ENCODE results near the gene SRP9. TPM values are rescaled to one million over a fixed set of nuclear protein-coding genes. Genes with fewer than 3 reads are reported as not detected.
"Not testable (repeated sequence)": the region's sequence is repeated elsewhere in the genome, so short reads cannot be mapped to it uniquely, and the experiment has no call there.

SRP9 gene
- total RNA-seq, 1 donor from 2014 or later: 143 TPM

DNA sequence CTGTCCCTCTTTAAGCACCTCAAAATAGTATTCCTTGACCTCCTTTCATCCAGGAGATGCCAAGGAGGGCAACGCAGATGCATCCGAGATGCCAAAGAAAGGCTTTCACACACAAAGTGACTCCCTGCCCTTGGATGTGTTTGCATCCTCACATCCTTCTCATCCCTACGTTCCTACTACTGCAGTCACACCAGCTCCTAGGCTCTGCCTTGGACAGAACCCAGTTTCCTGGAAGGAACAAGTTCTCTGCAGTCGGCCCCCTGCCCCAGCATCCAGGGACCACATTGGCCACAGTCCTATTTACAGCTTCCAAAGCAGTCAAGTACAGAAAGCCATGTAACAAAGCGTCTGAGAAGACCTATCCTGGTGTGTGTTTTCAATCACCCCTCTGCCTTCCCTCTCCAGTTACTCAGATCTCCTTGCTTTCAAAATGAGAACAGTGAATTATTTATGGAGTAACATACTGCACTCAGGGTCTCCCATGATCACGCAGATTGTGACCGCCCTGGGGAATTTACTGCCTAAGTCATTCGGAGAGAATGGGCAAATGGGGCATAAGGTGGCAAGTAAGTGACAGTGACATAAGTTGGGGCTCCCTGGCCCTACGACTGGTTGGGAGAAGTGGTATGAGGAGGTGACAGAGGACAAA lies 21.8 kb upstream of the SRP9 start:
- Mint-ChIP-seq H3K27ac (no peak overlapping the region), H3K4me1 (no peaks in the 10 kb centered on the region), H3K36me3 (ENCODE audit: low read depth) (no peaks in the 10 kb centered on the region), H3K27me3 (no peaks in the 10 kb centered on the region), H3K4me3 (no peak overlapping the region), H3K9me3 (no peaks in the 10 kb centered on the region)
- DNase-seq: no peak
- POLR2A ChIA-PET: no interaction called here
- intact Hi-C loops (cut with micrococcal nuclease): no loop called here
- CTCF ChIA-PET: no interaction called here
- no peak for ATAC-seq (ENCODE audit: low read depth)
- no peak for TF ChIP-seq CTCF (IDR thresholded peaks at IDR 0.05)

- Mint-ChIP-seq H3K27ac (no peak overlapping the region), H3K36me3 (ENCODE audit: low read depth) (no peaks in the 10 kb centered on the region), H3K4me3 (no peak overlapping the region), H3K9me3 (no peaks in the 10 kb centered on the region), H3K27me3 (no peaks in the 10 kb centered on the region), H3K4me1 (no peaks in the 10 kb centered on the region)
- no peak for ATAC-seq (ENCODE audit: low read depth)
- CTCF ChIA-PET: no interaction called here
- no peak for TF ChIP-seq CTCF (IDR thresholded peaks at IDR 0.05)
- no peak for DNase-seq
- intact Hi-C loops (cut with micrococcal nuclease): no loop called here
- POLR2A ChIA-PET: no interaction called here
Measured at GRCh38 chr1:225757927-225758656, 19.5 kb upstream of the SRP9 start.

GRCh38 chr1:225759972-225760371 lies 17.7 kb upstream of the SRP9 start:
- DNase-seq; POLR2A ChIA-PET; H3K9me3 Mint-ChIP-seq; ATAC-seq (ENCODE audit: low read depth); H3K36me3 Mint-ChIP-seq (ENCODE audit: low read depth); H3K4me1 Mint-ChIP-seq; intact Hi-C loops (cut with micrococcal nuclease); H3K4me3 Mint-ChIP-seq; H3K27me3 Mint-ChIP-seq; H3K27ac Mint-ChIP-seq; CTCF ChIA-PET: not testable (repeated sequence)

DNA sequence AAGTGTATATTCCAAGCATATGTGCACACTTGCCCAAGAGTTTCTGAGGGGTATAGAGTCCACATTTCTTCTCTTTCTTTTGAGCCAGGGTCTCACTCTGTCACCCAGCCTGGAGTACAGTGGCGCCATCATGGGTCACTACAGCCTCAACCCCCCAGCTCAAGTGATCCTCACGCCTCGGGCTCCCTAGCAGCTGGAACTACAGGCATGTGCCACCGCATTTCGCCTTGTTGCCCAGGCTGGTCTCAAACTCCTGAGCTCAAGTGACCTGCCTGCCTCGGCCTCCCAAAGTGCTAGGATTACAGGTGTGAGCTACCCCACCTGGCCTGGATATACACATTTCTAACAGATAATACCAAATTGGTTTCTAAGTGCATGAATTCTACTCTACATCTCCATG lies 17.1 kb upstream of the SRP9 start:
- intact Hi-C loops (cut with micrococcal nuclease): no loop called here
- Mint-ChIP-seq H3K4me1 (peaks cover 6% of the 10 kb centered on the region), H3K4me3 (no peak overlapping the region), H3K27ac (no peak overlapping the region), H3K9me3 (no peaks in the 10 kb centered on the region), H3K27me3 (no peaks in the 10 kb centered on the region), H3K36me3 (ENCODE audit: low read depth) (no peaks in the 10 kb centered on the region)
- CTCF ChIA-PET: no interaction called here
- DNase-seq (no peak), ATAC-seq (ENCODE audit: low read depth) (no peak)
- POLR2A ChIA-PET: no interaction called here
- TF ChIP-seq CTCF (IDR thresholded peaks at IDR 0.05): no peak

- intact Hi-C loops (cut with micrococcal nuclease); H3K27me3 Mint-ChIP-seq; H3K4me3 Mint-ChIP-seq; H3K4me1 Mint-ChIP-seq; DNase-seq; H3K36me3 Mint-ChIP-seq (ENCODE audit: low read depth); CTCF ChIA-PET; ATAC-seq (ENCODE audit: low read depth); H3K27ac Mint-ChIP-seq; POLR2A ChIA-PET; H3K9me3 Mint-ChIP-seq: not testable (repeated sequence)
Measured at GRCh38 chr1:225761395-225761794, 16.2 kb upstream of the SRP9 start.

GRCh38 chr1:225762002-225762441 lies 15.6 kb upstream of the SRP9 start:
- CTCF ChIA-PET: no interaction called here
- Mint-ChIP-seq H3K4me3 (no peak overlapping the region), H3K27ac (no peak overlapping the region), H3K27me3 (peaks cover 2% of the 10 kb centered on the region), H3K9me3 (no peaks in the 10 kb centered on the region), H3K36me3 (ENCODE audit: low read depth) (no peaks in the 10 kb centered on the region), H3K4me1 (peaks cover 6% of the 10 kb centered on the region)
- TF ChIP-seq CTCF (IDR thresholded peaks at IDR 0.05): no peak
- POLR2A ChIA-PET: no interaction called here
- ATAC-seq (ENCODE audit: low read depth) (no peak), DNase-seq (no peak)
- intact Hi-C loops (cut with micrococcal nuclease): no loop called here

Measured in activated B cell treated with CpG ODN at 0.5 μM for 24 hours (primary cell).